Measurements from ENCODE around the gene CBLB.
"Not testable (repeated sequence)": the region's sequence is repeated elsewhere in the genome, so short reads cannot be mapped to it uniquely, and the experiment has no call there.

CBLB gene

GRCh38 chr3:105815331-105815730, 53.5 kb downstream of the CBLB start:
- not testable (repeated sequence) for DNase-seq

- no peak for DNase-seq
Observed at GRCh38 chr3:105813710-105814109, 55.1 kb downstream of the CBLB start.

DNA sequence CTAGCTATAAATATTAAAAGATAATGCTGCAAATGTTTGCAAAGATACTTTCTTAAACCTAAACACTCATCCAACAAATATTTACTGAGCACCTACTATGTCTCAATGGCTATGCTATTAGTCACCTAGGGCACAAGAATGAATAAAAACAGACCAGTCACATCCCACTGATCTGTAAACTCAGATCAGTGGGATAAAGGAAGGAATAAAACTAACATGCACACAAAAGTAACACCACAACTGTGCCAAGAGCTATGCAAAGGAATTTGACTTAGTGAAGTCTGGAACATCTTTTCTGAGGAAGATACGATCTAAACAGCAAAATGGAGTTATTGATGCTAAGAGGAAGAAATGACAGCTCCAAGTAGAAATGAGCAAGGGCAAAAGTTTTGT, 56.6 kb downstream of the CBLB start:
- DNase-seq, result no peak

DNA sequence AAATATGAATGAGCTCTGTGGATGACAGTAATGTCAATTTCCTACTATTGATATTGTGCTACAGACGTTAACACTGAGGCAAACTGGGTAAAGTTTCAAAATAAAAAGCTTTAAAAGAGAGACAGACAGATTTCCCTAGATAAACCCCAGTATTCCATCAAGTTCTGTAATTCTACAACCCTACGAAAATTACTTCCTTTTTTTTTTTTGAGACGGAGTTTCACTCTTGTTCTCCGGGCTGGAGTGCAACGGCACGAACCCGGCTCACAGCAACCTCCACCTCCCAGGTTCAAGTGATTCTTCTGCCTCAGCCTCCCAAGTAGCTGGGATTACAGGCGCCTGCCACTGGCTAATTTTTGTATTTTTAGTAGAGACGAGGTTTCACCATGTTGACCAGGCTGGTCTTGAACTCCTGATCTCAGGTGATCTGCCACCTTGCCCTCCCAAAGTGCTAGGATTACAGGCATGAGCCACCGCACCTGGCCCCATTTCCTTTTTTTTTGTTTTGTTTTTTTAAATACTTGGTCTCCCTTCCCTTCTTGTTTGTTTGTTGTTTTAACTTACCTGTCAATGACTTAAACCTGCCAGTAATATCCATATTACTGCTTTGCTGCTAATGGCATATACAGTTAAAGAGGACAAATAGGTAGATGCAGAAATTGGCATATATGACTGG, 57.2 kb downstream of the CBLB start:
- no peak for DNase-seq

- no peak for DNase-seq
Observed at GRCh38 chr3:105809208-105809888, 59.5 kb downstream of the CBLB start.

DNA sequence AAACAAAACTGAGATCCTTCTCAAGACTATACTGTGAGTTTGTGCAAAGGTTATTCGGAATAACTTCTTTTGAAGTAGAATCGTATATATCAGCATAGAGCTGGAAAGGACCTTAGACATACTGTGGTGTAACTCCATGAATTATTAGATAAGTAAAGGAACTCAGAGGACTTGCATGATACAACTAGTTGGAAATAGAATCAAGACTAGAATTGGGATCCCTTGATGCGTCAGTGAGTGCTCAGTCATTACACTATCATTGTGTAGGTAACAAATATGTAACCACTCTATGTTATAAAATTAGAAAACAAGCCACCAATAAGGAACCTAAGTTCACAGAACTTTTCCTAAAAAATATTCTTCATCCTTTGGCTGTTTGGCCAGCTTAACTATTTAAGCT, 61.1 kb downstream of the CBLB start:
- DNase-seq, result no peak

DNA sequence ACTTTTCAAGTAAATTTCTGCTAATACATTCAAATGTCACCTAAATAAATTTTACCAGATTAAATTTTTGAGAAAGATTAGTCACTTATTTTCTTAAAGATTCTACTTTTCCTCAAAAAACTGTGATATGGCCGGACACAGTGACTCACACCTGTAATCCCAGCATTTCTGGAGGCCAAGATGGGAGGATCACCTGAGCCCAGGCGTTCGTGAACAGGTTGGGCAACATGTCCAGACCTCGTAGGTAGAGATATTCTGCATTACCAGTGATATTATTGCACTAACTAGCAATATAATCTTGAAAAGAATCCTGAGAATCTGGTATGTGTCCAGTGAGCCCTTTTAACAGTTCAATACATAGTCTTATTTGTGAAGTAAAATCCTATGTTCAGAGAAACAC, 61.7 kb downstream of the CBLB start:
- DNase-seq, result no peak

- DNase-seq, result no peak
Observed at GRCh38 chr3:105806359-105806758, 62.5 kb downstream of the CBLB start.

DNA sequence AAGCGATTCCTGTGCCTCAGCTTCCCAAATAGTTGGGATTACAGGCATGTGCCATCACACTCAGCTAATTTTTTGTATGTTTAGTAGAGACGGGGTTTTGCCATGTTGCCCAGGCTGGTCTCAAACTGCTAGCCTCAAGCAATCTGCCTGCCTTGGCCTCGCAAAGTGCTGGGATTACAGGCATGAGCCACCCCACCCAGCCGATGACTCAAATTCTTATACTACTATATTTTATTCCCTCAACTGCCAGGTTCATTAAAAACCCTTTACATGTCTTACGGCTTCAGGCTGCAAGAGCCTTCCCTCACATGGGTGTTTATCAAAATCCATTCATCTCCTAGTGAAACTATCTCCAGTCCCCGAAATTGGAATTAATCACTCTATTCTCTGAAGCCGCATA, 63.4 kb downstream of the CBLB start:
- no peak for DNase-seq

DNA sequence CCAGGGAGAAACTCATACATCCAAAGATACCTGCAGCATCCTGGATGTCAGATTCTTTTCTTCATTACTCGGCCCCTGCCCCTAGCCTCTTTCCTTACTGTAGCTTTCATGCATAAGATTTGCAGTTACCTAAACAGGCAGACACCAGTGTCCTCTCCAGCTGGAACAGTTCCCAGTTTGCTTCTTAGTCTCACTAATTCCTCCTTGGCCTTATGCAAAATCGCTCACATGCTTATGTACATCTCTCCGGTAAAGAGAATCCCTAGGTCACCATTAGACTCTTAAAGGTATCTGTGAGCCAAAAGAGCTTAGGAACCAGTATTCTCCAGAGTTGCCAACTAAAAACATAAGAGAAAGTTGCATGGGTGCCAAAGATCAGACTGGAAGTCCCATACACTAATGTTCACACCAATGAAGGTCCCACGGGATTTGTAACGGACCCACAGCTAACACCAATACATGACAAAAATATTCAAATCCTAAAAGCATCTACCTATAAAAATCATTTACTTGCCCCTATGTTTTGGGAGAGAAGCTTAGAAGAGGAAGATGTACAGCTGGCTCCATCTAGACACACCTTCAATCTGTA, 66.6 kb downstream of the CBLB start:
- DNase-seq, result no peak

GRCh38 chr3:105801397-105801796, 67.4 kb downstream of the CBLB start:
- DNase-seq, result no peak

DNA sequence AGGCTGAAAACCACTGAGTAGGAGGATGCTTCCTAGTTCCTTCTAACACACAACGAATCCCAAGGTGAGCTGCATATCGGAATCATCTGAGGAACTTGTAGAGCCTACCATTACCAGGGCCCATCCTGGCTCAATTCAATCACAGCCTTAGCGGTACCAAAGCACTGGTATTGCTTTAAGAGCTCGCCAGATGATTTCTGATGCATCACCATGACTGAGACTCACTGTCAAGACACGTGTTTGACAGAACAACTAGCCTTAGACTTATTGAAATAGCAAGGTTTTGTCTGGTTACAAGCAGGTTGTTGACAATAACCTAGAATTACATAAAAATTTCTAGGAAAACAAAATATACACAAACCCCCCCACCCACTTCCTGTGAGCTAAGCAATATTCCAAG, 68.5 kb downstream of the CBLB start:
- no peak for DNase-seq

- DNase-seq, result no peak
Observed at GRCh38 chr3:105799286-105799685, 69.5 kb downstream of the CBLB start.

GRCh38 chr3:105798381-105798934, 70.4 kb downstream of the CBLB start:
- no peak for DNase-seq

GRCh38 chr3:105793040-105793439, 75.8 kb downstream of the CBLB start:
- DNase-seq, result no peak

GRCh38 chr3:105791919-105792786, 76.7 kb downstream of the CBLB start:
- DNase-seq, result no peak

- DNase-seq, result no peak
Observed at GRCh38 chr3:105791131-105791530, 77.7 kb downstream of the CBLB start.

DNA sequence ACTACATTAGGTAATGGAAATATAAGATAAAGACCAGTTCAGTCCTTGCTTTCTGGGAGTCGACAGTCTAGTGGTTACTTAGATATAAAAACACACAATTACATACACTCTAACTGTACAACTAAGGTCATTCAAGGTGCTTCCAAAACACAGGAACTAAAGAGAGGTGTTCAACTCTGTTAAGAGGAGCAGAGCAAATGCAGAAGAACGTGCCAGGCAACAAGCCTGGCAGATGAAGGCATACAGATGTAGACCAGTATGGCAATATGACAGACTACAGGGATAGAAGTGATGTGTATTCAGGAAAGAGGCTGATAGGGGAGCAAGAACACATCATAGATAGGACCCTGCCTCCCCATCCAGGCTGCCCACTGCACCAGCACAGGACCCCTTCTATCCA, 78.3 kb downstream of the CBLB start:
- no peak for DNase-seq

GRCh38 chr3:105788593-105788992, 80.2 kb downstream of the CBLB start:
- no peak for DNase-seq

GRCh38 chr3:105787453-105787852, 81.4 kb downstream of the CBLB start:
- DNase-seq, result no peak

DNA sequence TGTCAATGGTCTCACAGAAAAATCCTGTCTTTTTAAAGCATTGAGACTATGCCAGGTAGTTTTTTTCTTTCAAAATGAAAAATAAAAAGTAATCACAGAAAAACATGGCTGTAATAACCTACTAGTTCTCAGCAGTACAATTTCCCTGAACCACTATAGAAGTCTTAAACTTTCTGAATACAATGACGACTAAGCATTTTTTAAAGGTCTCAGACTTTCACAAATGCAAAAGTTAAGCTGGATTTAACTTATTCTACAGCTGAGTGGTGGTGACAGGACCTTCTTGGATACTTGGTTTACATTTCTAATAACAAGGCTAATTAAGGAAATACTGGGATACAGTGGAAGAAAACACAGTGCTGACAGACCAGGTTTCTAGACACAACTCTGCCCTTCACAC, 81.8 kb downstream of the CBLB start:
- DNase-seq, result no peak

DNA sequence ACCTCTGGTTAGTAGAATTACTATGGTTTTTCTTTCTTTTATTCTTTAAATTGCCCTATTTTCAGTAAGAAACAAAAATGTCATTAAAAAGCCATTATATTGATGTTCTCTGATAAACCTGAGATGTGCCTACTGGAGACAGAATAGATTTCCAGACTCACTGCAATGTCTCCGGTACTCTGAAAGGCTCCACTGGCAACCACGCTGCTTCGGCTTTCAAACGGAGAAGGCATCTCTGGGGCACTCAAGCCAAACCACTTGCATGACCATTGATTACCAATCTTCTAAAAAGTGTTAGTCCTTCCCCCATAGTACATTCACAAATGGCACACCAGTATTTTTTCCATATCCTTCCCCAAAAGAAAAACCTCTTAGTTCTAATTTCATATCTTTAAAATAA, 82.6 kb downstream of the CBLB start:
- DNase-seq, result no peak

GRCh38 chr3:105785803-105786202, 83.0 kb downstream of the CBLB start:
- DNase-seq, result no peak
